Measurements from ENCODE around the gene VSX1. TPM values are rescaled to one million over a fixed set of nuclear protein-coding genes. Genes with fewer than 3 reads are reported as not detected.

The VSX1 gene
- total and polyA plus RNA-seq, 2 of the 4 experiments (the other 2 are of a cell fraction), result not detected

DNA sequence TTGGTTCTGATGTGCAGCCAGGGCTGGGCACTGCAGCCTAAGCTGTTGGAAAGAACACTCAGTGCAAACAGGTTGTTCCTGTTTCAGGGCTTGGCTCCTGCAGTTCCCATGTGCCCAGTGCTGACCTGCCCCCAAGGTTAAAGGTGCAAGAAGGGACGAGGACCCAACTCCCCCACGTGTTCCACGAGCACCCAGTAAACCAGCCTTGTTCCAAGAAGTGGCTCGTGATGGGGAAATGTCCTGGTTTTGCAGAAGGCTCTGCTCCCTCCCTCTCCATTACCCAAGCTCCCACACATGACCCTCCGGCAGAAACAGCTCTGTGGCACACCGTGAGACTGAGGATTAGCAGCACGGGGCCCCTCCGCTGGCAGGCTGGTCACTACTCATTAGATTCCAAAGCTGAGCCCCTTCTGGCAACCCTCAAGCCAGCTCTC is 33.4 kb downstream of the VSX1 start:
- Histone ChIP-seq H2AFZ (replicated peaks; ENCODE audit: low read length, poor library complexity) (no peak overlapping the region), H2BK20ac (ENCODE audit: low read depth, low read length) (no peak overlapping the region), H4K8ac (ENCODE audit: low read depth in 2 of 2, low read length in 2 of 2) (no peak overlapping the region), H2BK120ac (ENCODE audit: low read depth, low read length) (no peak overlapping the region), H3K9me3 (ENCODE audit: control insufficient read depth, insufficient read depth, low read length) (no peaks in the 10 kb centered on the region), H3K79me1 (ENCODE audit: low read depth in 1 of 2, low read length in 2 of 2) (no peaks in the 10 kb centered on the region), H3K23ac (ENCODE audit: low read depth, low read length) (no peak overlapping the region), H3K4me1 (ENCODE audit: control insufficient read depth, insufficient read depth, low read length) (no peaks in the 10 kb centered on the region), H3K56ac (ENCODE audit: extremely low read depth, insufficient read depth, low read length) (no peak overlapping the region), H2AK5ac (ENCODE audit: low read depth, low read length) (no peak overlapping the region), H2BK15ac (ENCODE audit: low read depth, low read length) (no peak overlapping the region), H3K36me3 (ENCODE audit: control insufficient read depth, insufficient read depth, low read length) (no peaks in the 10 kb centered on the region), H2AK9ac (replicated peaks; ENCODE audit: low read depth, low read length, poor library complexity) (no peak overlapping the region), H3K14ac (replicated peaks; ENCODE audit: low read depth, low read length) (no peak overlapping the region), H4K20me1 (ENCODE audit: insufficient read depth, low read length) (0 out of 2 replicates have a peak, but pooled peaks cover 7% of the 10 kb centered on the region), H3K9ac (ENCODE audit: low read depth, low read length) (no peak overlapping the region), H3K4ac (ENCODE audit: low read depth, low read length) (no peak overlapping the region), H4K5ac (ENCODE audit: low read depth, low read length) (no peak overlapping the region), H3K4me2 (ENCODE audit: low read depth, low read length) (no peak overlapping the region), H3K18ac (ENCODE audit: low read depth, low read length) (no peak overlapping the region), H3K27ac (ENCODE audit: insufficient read depth, low read length) (no peak overlapping the region), H4K91ac (ENCODE audit: insufficient read depth, low read depth, low read length) (no peak overlapping the region), H3K27me3 (ENCODE audit: control insufficient read depth, insufficient read depth, low read length) (peaks cover 34% of the 10 kb centered on the region; the same call in 1 of the 2 replicates), H3K4me3 (ENCODE audit: insufficient read depth, low read depth, low read length) (no peak overlapping the region), H2BK5ac (ENCODE audit: low read depth, low read length, poor library complexity, severe bottlenecking) (no peak overlapping the region), H3K9me1 (ENCODE audit: insufficient read depth, low read length) (peaks cover 2% of the 10 kb centered on the region; the same call in 1 of the 2 replicates)
- DNase-seq (no peak), ATAC-seq (ENCODE audit: low read depth) (no peak)
- intact Hi-C loops (cut with micrococcal nuclease), result no loop called here
- no CpG with 5 or more reads among the region's 8 CpGs for WGBS, 2 experiments (ENCODE audit: extremely low coverage in 2 of 2, insufficient read length in 1 of 2)
- no TSS peak for BruUV-seq (replicated peaks)
- ChIA-PET POLR2A (ENCODE audit: unreplicated experiment) (no interaction called here), CTCF (no interaction called here)
- dilution Hi-C loops (cut with HindIII; ENCODE audit: low sequenced_read_pairs, unreplicated experiment), result no loop called here
- TF ChIP-seq, protein P1, sequence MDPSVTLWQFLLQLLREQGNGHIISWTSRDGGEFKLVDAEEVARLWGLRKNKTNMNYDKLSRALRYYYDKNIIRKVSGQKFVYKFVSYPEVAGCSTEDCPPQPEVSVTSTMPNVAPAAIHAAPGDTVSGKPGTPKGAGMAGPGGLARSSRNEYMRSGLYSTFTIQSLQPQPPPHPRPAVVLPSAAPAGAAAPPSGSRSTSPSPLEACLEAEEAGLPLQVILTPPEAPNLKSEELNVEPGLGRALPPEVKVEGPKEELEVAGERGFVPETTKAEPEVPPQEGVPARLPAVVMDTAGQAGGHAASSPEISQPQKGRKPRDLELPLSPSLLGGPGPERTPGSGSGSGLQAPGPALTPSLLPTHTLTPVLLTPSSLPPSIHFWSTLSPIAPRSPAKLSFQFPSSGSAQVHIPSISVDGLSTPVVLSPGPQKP (IDR thresholded peaks at IDR 0.05; ENCODE audit: borderline replicate concordance, low read depth, low read length), result no peak
- TF ChIP-seq MAZ (IDR thresholded peaks at IDR 0.05; ENCODE audit: borderline replicate concordance, low read depth, low read length) (no peak), RAD21 (IDR thresholded peaks at IDR 0.05; ENCODE audit: low read length) (no peak), BHLHE40 (IDR thresholded peaks at IDR 0.05; ENCODE audit: low read depth, low read length) (no peak), CHD1 (IDR thresholded peaks at IDR 0.05; ENCODE audit: low read depth, low read length) (no peak)
- in situ Hi-C loops (cut with MboI; ENCODE audit: low sequenced_read_pairs), result no loop called here

Measured in IMR-90 (cell line).